Kidney glomerular epithelial cell (primary cell): ENCODE data around the gene CCDC78.

Experiments used
- DNase-seq: peaks from one replicate; lab custom pipeline; 2025; lab: John Stamatoyannopoulos, UW

The CCDC78 gene

DNA sequence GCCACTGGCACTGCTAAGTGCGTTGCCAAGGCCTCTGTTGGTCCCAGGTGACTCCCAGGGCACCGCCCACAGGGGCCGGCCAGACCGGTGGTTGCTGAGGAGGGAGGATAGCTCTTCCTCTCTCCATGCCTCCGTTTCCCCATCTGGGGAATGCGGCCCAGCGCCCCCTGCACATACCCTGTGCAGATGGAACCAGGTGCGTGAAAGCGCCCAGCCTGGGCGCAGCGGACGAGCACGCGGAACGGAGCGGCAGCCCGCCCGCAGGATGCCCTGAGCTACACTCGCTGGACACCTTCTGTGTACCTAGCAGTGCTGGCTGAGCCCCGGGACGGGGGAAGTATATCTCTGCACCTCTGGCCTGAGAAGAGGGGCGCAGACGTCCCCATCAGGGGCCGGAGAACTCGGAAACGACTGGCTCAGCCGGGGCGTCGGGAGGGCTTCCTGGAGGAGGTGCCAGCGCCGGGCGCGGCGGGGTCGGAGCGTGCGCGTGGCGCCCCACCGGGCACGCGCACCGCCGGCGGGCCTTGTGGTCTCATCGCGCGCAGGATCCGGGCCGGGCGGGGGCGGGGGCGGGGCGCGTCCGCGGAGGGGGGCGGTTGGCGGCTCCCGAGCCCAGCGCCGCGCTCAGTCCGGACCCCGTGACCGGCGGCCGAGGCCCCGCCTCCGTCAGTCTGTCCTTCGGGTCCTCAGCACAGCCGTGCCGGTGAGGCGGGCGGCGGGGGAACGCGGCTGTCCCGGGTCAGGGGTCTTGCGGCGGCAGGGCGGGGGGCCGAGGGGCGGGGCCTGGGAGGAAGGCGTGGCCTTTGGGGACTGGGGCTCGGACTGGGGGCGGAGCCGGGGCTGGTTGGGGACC lies at the start of gene CCDC78, which contains the start of gene HAGHL:
Gene CCDC78, minus strand, starts transcription at position 6 of the 853 bp plus-strand sequence. CDS start 76 bp downstream, outside the sequence.
Gene HAGHL, plus strand, starts transcription at position 669 of the 853 bp plus-strand sequence. CDS start 404 bp downstream, outside the sequence.
- DNase-seq: no peak

DNA sequence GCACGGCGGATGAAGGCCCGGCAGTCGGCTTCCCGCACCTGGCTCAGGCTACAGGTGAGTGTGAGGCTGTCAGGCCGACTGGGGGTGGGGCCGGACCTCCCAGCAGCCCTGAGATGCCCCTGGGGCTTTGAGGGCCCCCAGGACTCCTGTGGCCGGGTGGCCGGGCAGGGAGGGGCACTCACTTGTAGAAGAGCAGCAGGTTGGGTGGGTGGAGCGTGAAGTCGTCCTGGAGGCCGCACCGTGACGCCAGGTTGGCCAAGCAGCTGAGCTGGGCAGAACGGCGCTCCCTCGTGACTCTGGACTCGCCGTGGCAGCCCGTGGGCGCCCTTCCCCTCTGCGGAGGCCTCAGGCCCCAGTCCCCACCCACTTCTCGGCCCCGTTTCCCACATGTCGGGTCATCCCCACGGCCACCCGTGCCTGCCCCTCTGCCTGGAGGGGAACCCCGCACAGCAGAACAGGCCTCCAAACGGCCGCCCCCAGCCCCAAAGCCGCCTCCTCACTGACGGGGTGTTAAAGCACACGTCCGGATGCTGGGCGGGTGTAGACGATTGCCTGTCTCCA lies 49.1 kb upstream of the CCDC78 start:
- no peak for DNase-seq

DNA sequence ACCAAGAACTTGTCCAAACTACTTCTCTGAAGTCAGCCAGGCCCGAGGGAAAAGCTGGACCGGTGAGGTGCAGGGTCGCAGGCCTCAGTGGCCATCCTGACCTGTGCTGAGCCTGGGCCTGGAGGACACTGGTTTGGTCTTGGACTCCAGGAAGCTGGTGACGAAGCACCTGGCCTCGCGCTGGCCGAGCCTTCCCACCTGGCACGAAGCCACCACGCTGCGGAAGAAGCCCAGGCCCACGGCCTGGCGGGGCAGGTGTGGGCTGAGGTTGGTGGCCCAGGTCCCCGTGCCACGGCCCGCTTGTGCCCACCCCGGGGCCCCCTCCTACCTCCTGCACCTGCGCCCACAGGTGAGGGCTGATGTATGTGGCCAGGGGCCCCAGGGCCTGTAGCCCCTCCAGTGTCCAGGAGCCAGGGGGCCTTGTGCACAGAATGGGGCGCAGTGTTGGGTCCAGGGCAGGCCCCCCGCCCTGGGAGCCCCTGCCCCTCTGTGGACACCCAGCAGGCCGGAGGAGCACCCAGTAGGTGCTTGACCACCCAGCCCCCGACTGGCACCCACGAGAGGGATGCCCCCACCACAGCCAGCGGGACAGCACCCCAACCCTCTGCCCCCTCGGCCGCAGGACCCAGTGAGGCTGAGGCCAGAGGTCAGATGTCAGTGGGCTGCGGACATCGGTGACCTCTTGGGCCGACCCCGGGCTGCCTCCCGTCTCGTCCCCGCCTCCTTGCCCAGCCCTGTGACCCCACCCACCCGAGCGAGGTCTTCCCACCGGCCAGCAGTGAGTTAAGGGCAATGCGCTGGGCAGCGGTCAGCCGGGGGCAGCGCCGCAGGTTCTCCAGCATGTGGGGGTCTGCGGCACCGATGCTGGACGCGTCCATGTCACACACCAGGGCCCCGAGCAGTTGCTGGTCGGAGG lies 48.1 kb upstream of the CCDC78 start:
- no peak for DNase-seq

DNA sequence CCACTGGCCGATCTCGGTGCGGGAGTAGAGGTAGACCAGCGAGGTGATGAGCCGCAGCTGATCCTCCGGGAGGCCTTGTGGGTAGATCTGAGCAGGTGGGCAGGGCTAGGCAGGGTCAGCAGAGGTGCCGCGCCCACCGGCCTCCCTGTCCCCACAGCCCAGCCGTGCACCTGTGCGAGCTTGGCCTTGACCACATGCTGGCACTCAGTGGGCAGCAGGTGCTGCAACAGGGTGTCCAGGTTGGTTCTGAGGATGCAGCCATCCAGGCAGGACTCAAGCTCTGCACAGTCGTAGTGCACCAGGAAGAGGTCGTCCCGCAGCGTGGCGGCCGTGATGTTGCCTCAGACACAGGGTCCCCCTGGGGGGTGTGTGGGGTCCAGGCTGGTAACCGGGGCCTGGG lies 46.7 kb upstream of the CCDC78 start:
- no peak for DNase-seq

DNA sequence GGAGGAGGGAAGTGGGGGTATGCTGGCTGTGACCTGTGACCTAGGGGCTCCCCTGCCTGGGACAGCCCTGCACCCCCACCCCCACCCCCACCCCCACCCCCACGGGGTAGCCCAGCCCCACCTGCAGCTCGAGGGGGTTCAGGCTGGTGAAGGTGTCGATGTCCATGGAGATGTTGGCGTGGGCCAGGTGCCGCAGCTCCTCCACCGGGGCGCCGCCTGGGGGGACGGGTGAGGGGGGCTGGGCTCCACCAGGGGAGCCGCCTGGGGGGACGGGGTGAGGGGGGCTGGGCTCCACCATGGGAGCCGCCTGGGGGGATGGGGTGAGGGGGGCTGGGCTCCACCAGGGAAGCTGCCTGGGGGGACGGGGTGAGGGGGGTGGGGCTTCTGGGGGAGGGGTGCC lies 44.2 kb upstream of the CCDC78 start:
- DNase-seq: no peak

DNA sequence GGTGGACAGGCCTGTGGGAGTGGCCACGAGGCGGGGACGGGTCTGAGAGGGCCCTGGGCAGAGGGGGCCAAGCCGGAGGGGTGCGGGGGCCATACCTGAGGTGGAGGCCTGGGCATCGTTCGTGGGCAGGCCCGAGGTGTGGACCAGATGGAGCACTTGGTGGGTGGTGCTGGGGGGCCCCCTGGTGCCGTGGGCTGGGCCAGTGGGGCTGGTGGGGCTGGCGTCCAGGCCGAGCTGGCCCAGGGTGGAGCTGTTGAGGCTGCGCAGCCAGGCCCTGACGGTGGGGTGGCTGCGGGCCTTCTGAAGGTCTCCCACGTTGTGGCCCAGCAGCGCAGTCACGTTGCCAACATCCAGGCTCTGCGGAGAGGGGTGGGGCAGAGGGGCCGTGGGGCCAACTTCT lies 43.7 kb upstream of the CCDC78 start:
- DNase-seq: no peak

DNA sequence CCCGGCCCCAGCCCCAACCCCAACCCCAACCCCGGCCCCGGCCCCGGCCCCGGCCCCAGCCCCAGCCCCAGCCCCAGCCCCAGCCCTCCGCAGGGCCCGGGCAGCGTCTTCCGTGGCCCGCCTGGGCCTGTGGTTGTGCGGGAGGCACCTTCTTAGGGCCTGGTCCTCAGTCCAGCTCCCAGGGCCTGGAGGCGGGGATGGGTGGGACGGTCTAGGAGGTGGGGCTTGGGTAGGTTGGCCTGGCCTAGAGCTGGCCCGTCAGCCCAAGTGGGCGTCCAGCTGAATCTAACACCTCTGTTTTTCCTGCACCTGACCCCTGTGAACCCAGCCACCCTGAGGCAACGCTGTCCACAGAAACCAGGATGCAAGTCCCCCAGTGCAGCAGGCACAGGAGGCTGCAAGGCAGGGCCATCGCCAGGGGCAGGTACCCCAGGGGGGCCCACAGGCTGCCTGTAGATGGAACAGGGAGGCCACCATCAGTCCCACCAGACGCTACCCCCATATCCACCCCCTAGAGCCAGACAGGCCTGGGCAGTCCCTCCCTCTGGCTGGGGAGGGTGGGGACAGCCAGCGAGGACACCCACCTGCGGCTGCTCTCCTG lies 43.0 kb upstream of the CCDC78 start:
- no peak for DNase-seq

DNA sequence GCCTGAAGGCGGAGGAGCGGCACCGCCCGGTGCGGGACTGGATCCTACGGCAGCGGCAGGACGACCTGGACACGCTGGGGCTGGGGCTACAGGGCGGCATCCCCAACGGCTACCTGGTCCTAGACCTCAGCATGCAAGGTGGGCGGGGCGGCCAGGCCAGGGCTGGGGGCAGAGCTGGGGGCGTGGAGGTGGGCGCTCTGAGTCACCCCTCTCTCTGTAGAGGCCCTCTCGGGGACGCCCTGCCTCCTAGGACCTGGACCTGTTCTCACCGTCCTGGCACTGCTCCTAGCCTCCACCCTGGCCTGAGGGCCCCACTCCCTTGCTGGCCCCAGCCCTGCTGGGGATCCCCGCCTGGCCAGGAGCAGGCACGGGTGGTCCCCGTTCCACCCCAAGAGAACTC lies 42.2 kb upstream of the CCDC78 start:
- DNase-seq: no peak

DNA sequence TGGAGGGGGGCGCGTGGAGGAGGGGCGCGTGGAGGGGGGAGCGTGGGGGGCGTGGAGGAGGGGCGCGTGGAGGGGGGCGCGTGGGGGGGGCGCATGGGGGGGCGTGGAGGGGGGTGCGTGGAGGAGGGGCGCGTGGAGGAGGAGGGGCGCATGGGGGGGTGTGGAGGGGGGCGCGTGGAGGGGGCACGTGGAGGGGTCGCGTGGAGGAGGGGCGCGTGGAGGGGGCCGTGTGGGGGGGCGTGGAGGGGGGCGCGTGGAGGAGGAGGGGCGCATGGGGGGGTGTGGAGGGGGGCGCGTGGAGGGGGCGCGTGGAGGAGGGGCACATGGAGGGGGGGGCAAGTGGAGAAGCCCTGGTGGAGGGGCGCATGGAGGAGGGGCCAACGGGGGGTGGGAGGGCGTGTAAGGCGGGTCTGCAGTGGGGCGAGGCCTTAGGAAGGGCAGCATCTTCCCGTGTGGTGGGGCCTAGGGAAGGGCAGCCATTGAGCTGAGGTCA lies 41.5 kb upstream of the CCDC78 start:
- DNase-seq: no peak

DNA sequence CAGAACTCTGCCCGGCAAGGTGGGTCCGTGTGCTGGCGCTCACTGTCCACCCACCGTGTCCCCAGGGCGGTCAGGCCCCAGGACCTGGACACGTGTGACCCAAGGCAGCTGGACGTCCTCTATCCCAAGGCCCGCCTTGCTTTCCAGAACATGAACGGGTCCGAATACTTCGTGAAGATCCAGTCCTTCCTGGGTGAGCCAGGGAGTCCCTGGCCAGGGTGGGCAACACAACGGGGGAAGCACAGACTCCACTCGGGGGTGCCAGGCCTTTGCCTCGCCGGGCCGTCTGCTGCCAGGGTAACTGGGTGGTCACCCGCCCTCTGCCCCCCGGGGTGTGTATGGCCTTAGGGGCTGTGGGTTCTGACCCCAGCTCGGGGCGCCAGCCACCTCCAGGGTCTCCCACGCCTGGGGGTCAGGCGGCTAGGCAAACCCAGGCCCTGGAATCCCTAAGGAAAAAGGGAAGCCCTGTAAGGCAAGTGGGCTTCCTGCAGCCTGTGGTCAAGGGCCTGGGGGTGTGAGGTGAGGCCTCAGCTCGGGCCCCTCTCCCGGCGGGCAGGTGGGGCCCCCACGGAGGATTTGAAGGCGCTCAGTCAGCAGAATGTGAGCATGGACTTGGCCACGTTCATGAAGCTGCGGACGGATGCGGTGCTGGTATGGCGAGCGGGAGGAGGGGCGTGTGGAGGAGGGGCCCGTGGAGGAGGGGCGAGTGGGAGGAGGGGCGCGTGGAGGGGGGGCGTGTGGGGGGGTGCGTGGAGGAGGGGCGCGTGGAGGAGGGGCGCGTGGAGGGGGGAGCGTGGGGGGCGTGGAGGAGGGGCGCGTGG lies 40.8 kb upstream of the CCDC78 start:
- no peak for DNase-seq

DNA sequence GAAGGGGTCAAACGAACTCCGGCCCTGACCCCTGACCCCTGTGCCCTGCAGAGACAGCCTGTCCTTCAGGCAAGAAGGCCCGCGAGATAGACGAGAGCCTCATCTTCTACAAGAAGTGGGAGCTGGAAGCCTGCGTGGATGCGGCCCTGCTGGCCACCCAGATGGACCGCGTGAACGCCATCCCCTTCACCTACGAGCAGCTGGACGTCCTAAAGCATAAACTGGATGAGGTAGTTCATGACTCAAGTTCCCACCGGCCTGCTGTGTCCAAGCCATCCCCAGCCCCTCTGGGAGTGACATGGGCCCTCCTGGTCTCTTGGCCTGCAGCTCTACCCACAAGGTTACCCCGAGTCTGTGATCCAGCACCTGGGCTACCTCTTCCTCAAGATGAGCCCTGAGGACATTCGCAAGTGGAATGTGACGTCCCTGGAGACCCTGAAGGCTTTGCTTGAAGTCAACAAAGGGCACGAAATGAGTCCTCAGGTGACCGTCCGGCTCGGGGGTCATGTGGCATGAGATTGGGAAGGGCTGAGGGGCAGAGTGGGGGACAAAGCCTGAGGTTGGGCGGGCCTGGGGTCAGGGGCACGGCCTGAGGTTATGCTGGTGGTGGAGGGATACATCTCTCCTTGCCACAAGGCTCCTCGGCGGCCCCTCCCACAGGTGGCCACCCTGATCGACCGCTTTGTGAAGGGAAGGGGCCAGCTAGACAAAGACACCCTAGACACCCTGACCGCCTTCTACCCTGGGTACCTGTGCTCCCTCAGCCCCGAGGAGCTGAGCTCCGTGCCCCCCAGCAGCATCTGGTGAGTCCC lies 40.0 kb upstream of the CCDC78 start:
- no peak for DNase-seq

DNA sequence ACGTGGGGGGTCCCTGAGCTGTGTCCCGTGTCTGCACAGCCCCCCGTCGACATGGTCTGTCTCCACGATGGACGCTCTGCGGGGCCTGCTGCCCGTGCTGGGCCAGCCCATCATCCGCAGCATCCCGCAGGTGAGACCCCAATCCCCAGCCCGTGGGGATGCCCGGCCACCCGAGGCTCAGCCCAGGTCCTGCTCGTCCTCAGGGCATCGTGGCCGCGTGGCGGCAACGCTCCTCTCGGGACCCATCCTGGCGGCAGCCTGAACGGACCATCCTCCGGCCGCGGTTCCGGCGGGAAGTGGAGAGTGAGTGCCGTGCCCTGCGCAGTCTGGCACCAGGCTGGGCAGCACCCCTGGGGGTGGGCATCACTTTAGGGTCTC lies 39.2 kb upstream of the CCDC78 start:
- no peak for DNase-seq

DNA sequence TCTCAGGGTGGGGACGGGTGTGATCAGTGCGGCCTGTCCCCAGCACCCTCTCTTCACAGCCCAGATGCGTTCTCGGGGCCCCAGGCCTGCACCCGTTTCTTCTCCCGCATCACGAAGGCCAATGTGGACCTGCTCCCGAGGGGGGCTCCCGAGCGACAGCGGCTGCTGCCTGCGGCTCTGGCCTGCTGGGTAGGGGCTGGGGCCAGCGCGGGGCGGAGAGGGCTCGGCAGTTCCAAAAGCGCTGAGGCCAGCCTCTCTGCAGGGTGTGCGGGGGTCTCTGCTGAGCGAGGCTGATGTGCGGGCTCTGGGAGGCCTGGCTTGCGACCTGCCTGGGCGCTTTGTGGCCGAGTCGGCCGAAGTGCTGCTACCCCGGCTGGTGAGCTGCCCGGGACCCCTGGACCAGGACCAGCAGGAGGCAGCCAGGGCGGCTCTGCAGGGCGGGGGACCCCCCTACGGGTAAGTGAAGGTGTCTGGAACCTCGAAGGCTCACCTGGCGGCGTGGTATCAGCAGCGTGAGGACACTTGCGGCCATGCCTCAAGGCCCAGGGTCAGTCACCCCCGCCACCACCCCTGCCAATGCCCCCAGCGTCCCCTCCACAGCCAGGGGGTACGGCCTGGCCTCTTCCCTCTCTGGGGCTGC lies 38.7 kb upstream of the CCDC78 start:
- DNase-seq: no peak

DNA sequence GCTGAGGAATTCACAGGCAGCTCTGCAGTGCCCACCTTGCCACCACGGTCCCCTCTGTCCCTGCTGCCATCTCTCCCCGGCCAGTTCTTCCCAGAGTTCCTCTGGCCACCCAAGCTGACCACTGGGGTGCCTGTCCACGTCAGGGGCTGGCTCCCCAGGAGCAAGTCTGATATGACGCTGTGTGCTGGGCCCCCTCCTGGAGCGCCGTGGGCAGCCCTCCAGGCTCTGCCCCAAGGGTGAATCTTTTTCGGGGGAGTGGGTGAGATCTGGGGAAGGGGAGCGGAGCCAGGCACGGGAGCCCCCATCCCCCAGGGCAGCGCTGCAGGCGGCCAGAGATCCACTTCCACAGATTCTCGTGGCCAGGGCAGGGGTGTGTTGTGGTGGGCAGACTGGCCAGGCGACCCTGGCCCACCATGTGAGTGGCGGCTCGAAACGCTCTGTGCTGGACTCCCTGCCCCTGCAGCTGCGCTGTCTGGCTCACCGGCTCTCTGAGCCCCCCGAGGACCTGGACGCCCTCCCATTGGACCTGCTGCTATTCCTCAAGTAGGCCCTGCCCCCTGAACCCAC lies 38.0 kb upstream of the CCDC78 start:
- DNase-seq: no peak

DNA sequence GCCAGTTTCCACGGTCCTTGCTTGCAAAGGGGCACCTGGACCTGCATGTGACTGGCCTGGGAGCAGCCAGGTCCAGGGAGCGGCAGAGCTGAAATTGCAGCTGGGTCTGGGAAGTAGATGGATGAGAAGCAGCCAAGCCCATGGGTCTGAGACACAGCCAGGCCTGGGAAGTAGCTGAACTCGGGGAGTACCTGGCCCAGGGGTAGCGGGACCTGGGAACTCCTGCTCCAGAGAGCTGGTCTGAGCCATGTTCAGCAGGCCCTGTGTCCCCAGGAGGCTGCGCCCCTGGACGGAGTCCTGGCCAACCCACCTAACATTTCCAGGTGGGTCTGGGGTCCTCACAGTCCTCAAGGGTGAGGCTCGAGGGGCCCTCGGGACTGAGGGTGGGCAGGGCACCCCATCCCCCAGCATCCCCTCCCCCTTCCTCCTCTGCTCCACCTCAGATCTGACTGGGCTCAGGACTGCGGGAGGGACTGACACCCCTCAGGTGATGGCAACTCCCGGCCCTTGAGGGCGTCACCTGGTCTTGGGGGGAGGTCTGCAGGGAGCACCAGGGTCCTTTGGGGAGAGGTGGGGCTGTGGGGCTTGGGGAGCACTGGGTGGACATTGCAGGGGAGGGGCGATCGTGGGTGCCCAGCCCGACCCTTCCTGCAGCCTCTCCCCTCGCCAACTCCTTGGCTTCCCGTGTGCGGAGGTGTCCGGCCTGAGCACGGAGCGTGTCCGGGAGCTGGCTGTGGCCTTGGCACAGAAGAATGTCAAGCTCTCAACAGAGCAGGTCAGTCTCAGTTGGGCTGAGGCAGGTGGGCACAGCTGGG lies 37.3 kb upstream of the CCDC78 start:
- DNase-seq: no peak

DNA sequence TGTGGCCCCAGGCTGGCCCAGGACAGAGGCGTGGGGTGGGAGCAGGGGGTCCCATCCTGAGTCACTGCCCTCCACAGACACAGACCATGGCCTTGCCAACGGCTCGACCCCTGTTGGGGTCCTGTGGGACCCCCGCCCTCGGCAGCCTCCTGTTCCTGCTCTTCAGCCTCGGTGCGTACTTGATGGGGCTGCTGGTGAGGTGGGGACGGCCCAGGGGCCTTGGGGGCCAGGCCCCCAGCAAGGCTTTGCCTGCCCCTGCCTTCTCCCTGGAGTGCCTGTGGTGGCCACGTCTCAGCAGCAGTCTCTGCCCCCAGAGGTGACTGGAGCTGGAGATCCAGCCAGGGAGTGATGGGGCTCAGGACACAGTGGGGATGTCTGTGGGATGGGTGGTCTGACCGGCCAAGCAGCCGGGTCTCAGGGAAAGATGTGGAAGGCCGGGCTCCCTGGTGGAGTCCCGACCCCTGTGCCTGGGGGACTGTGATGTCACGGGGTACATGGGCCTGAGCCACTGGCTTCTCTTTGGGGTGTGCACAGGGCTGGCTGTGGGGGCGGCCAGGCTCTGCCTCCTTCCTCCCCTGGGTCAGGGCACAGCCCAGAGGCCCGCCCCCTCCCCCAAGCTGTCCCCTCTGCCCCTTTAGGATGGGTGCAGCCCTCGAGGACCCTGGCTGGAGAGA lies 36.5 kb upstream of the CCDC78 start:
- no peak for DNase-seq

DNA sequence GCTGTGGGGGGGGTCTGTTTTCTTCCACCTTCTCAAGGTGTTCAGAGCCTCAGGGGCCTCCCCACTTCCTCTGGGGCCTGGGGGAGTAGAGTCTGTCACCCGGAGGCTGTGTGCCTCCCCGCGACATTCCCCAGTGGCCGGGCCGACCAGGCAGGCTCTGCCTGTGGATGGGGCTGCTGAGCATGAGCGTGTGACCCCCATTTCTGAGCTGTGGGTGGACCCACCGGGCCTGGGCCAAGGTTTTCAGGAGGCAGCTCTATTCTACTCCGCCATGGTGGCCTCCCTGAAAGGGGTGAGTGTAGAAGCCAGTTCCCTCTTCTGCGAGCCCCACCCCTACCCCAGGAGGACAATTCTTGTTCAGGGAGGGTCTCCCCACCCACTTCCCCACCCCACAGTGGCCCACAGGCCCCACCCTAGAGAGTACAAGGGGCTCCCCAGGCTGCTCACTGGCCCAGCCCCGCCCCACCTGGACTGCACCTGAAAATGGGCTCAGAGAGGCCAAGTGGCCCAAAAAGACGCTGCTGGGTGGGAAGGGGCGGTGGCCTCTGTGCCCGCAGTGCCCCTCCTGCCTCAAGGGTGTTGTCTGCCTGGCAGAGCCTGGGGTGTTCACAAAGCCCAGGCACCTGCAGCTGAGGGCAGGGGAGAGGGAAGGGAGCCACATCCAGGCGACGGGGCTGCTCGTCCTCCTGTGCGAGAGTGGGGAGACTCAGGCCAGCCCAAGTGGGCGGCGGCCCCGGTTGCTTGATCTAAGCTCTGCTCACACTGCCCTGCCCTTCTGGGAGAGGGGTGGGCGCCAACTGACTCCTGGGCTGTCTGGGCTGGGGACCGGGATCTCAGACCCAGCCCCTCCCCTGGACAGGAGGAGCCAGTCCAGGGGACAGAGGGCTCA lies 35.6 kb upstream of the CCDC78 start:
- no peak for DNase-seq
